ENCODE data around the gene POP4. TPM values are rescaled to one million over a fixed set of nuclear protein-coding genes. Genes with fewer than 3 reads are reported as not detected.

The POP4 gene
- total and polyA plus RNA-seq, 9 of the 15 experiments (the other 6 are each of a cell fraction or from before 2014, with no cell fraction given): 42.1 to 128 (median 99.0) TPM

GRCh38 chr19:29665215-29665825, 59.2 kb downstream of the POP4 start, which contains the start of gene PLEKHF1 (continued):
- TF ChIP-seq CEBPZ (IDR thresholded peaks at IDR 0.05; ENCODE audit: borderline replicate concordance, low read depth, low read length) (no peak), SMARCC2 (IDR thresholded peaks at IDR 0.05; ENCODE audit: low read depth) (no peak), SMC3 (conservative IDR thresholded peaks at IDR 0.05; ENCODE audit: insufficient read depth, low read depth, low read length) (no peak), GTF3C2 (IDR thresholded peaks at IDR 0.05; ENCODE audit: borderline replicate concordance, extremely low read depth, insufficient read length) (no peak), TOE1 (IDR thresholded peaks at IDR 0.05; ENCODE audit: borderline replicate concordance) (no peak), TOE1 (CRISPR knock-in tag; IDR thresholded peaks at IDR 0.05; ENCODE audit: borderline replicate concordance, low read depth) (no peak), EP300 (IDR thresholded peaks at IDR 0.05; ENCODE audit: low read length) (no peak), ZNF224 (CRISPR knock-in tag; IDR thresholded peaks at IDR 0.05) (no peak), HOXB6 (CRISPR knock-in tag; IDR thresholded peaks at IDR 0.05; ENCODE audit: borderline replicate concordance) (no peak), TBL1XR1 (IDR thresholded peaks at IDR 0.05; ENCODE audit: low read length in 2 of 2) (no peak), NCOA1 (IDR thresholded peaks at IDR 0.05; ENCODE audit: low read depth) (no peak), ZNF354B (CRISPR knock-in tag; IDR thresholded peaks at IDR 0.05) (no peak), ATF3 (IDR thresholded peaks at IDR 0.05) (no peak), ATF3 (CRISPR knock-in tag; conservative IDR thresholded peaks at IDR 0.05) (no peak), GABPB1 (CRISPR knock-in tag; IDR thresholded peaks at IDR 0.05) (no peak), NFIC (IDR thresholded peaks at IDR 0.05) (0 out of 2 replicates have a peak, but pooled peaks have one; percentile 6), ZNF764 (CRISPR knock-in tag; IDR thresholded peaks at IDR 0.05; ENCODE audit: low read depth) (no peak), CTCF (IDR thresholded peaks at IDR 0.05 in 2 of 3, conservative IDR thresholded peaks at IDR 0.05 in 1 of 3; ENCODE audit: insufficient read depth in 2 of 3, low read depth in 1 of 3, low read length in 3 of 3) (peak in 1 of 3 experiments; percentile 49; a peak in 3 of 6 replicates)

Measured in K562 (cell line).